GM21723 (cell line): Measurements from ENCODE around the gene ZNF208.
"Not testable (repeated sequence)": the region's sequence is repeated elsewhere in the genome, so short reads cannot be mapped to it uniquely, and the experiment has no call there.

Source experiments
- ATAC-seq: cut with Tn5 transposase; IDR thresholded peaks from one replicate; pipeline ENCODE4 v1.9.1; 2021; ENCODE audit warnings: mild to moderate bottlenecking, moderate library complexity; ENCODE audit not compliant: unreplicated experiment

The ZNF208 gene

GRCh38 chr19:22010437-22011143, at the start of gene ZNF208:
TSS of gene ZNF208 (minus strand) at chr19:22010943. CDS start at chr19:22010794, 149 bp downstream.
- ATAC-seq = not testable (repeated sequence)

- ATAC-seq = no peak
Observed at GRCh38 chr19:22052644-22053013, 41.9 kb upstream of the ZNF208 start.

GRCh38 chr19:22041151-22041550, 30.4 kb upstream of the ZNF208 start:
- not testable (repeated sequence) for ATAC-seq

- ATAC-seq = no peak
Observed at GRCh38 chr19:22030680-22031079, 19.9 kb upstream of the ZNF208 start.

- ATAC-seq = no peak
Observed at GRCh38 chr19:22026687-22027086, 15.9 kb upstream of the ZNF208 start.

GRCh38 chr19:22025539-22025938, 14.8 kb upstream of the ZNF208 start:
- not testable (repeated sequence) for ATAC-seq

- ATAC-seq = no peak
Observed at GRCh38 chr19:21970466-21970865, 40.3 kb downstream of the ZNF208 start.

- no peak for ATAC-seq
Observed at GRCh38 chr19:21947775-21948174, 63.0 kb downstream of the ZNF208 start.

GRCh38 chr19:21940684-21941083, 70.1 kb downstream of the ZNF208 start:
- no peak for ATAC-seq

- no peak for ATAC-seq
Observed at GRCh38 chr19:21934593-21934992, 76.2 kb downstream of the ZNF208 start.

- no peak for ATAC-seq
Observed at GRCh38 chr19:21934131-21934530, 76.6 kb downstream of the ZNF208 start.

GRCh38 chr19:21922276-21922675, 88.5 kb downstream of the ZNF208 start:
- no peak for ATAC-seq

GRCh38 chr19:21921691-21922180, 89.0 kb downstream of the ZNF208 start:
- ATAC-seq = no peak

GRCh38 chr19:21915411-21915810, 95.3 kb downstream of the ZNF208 start:
- no peak for ATAC-seq

GRCh38 chr19:21912654-21913053, 98.1 kb downstream of the ZNF208 start:
- no peak for ATAC-seq

- no peak for ATAC-seq
Observed at GRCh38 chr19:21910318-21910717, 100.4 kb downstream of the ZNF208 start.

GRCh38 chr19:21908066-21908465, 102.7 kb downstream of the ZNF208 start:
- no peak for ATAC-seq

GRCh38 chr19:21907516-21907915, 103.2 kb downstream of the ZNF208 start:
- ATAC-seq = no peak

- ATAC-seq = no peak
Observed at GRCh38 chr19:21902571-21902970, 108.2 kb downstream of the ZNF208 start.

GRCh38 chr19:21901861-21902260, 108.9 kb downstream of the ZNF208 start:
- no peak for ATAC-seq

- ATAC-seq = no peak
Observed at GRCh38 chr19:21900401-21900800, 110.3 kb downstream of the ZNF208 start.

GRCh38 chr19:21891086-21891485, 119.7 kb downstream of the ZNF208 start:
- no peak for ATAC-seq

- not testable (repeated sequence) for ATAC-seq
Observed at GRCh38 chr19:21890017-21890416, 120.7 kb downstream of the ZNF208 start.
